Breast epithelium (tissue), 3 donors: ENCODE results near the gene TUBA4A.

Source experiments
- CTCF ChIP-seq, 3 donors: fragments of 450-650 bp; IDR thresholded peaks; one replicate each; pipeline ENCODE4 v1.5.1; 2016 to 2017; ENCODE audit warnings: antibody characterized with exemption in 3 of 3, mild to moderate bottlenecking in 3 of 3, moderate library complexity in 3 of 3
- POLR2A ChIP-seq: fragments of 450-650 bp; IDR thresholded peaks from one replicate; pipeline ENCODE4 v1.6.1; 2016; ENCODE audit warnings: antibody characterized with exemption, mild to moderate bottlenecking, moderate library complexity
- POLR2AphosphoS5 ChIP-seq, 3 donors: sonication (generic); formaldehyde crosslinking; IDR thresholded peaks; one replicate each; pipeline ENCODE4 v1.6.1; 2017; ENCODE audit warnings: antibody characterized with exemption in 3 of 3

GRCh38 chr2:219291394-219291793 lies 37.7 kb upstream of the TUBA4A start:
- TF ChIP-seq CTCF (IDR thresholded peaks at IDR 0.05) (no peak), POLR2AphosphoS5 (IDR thresholded peaks at IDR 0.05) (no peak), POLR2A (no peak)
